Chondrocyte (in vitro differentiated cells): ENCODE measurements around the gene EIF3M. TPM values are rescaled to one million over a fixed set of nuclear protein-coding genes. Genes with fewer than 3 reads are reported as not detected.

Source experiments
- DNase-seq: peaks from one replicate; pipeline ENCODE4 v3.0.0; 2021; ENCODE audit warnings: mixed read lengths, low spot score
- H3K27ac Mint-ChIP-seq: one replicate; pipeline ENCODE4 v1.8.0; 2021; ENCODE audit warnings: mild to moderate bottlenecking, moderate library complexity, mixed read lengths; ENCODE audit not compliant: unreplicated experiment
- H3K27me3 Mint-ChIP-seq: 2 replicates; pipeline ENCODE4 v1.8.0; 2021; ENCODE audit warnings: low read depth, mixed read lengths
- H3K36me3 Mint-ChIP-seq: 2 replicates; pipeline ENCODE4 v1.8.0; 2021; ENCODE audit warnings: low read depth, mixed read lengths
- H3K4me1 Mint-ChIP-seq: 2 replicates; pipeline ENCODE4 v1.8.0; 2021; ENCODE audit warnings: low read depth, mild to moderate bottlenecking, mixed read lengths
- H3K4me3 Mint-ChIP-seq: one replicate; pipeline ENCODE4 v1.8.0; 2021; ENCODE audit warnings: mild to moderate bottlenecking, moderate library complexity, mixed read lengths; ENCODE audit not compliant: unreplicated experiment
- H3K9me3 Mint-ChIP-seq: 2 replicates; pipeline ENCODE4 v1.8.0; 2021; ENCODE audit warnings: low read depth, mixed read lengths
- total RNA-seq: library from RNA; stranded (reverse); gene quantifications from 3 replicates; pipeline ENCODE4 v1.2.1, GENCODE V29; 2021
- TF ChIP-seq, protein P1 (sequence below): fragments of 200-600 bp; sonication (generic); IDR thresholded peaks from 2 replicates; pipeline ENCODE4 v1.5.0; 2021; ENCODE audit warnings: antibody characterized with exemption, mild to moderate bottlenecking, moderate library complexity

The EIF3M gene
- total RNA-seq, 1 donor from 2014 or later: 195 TPM

DNA sequence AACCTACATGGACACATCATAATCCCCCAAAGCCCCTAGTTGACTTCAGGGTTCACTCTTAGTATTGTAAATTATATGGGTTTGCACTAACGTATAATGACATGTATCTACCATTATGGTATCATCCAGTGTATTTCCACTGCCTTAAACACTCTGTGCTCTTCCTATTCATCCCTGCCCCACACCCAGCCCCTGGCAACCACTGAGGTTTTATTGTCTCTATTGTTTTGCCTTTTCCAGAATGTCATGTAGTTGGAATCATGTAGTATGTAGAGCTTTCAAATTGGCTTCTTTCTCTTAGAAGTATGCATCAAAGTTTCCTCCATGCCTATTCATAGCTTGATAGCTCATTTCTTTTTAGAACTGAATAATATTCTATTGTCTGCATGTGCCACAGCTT, 16.5 kb upstream of the EIF3M start:
- Mint-ChIP-seq H3K4me3 (no peak overlapping the region), H3K4me1 (no peaks in the 10 kb centered on the region), H3K36me3 (peaks cover 2% of the 10 kb centered on the region), H3K27ac (no peak overlapping the region), H3K9me3 (no peaks in the 10 kb centered on the region), H3K27me3 (peaks cover 16% of the 10 kb centered on the region)
- DNase-seq: no peak
- TF ChIP-seq, protein P1, sequence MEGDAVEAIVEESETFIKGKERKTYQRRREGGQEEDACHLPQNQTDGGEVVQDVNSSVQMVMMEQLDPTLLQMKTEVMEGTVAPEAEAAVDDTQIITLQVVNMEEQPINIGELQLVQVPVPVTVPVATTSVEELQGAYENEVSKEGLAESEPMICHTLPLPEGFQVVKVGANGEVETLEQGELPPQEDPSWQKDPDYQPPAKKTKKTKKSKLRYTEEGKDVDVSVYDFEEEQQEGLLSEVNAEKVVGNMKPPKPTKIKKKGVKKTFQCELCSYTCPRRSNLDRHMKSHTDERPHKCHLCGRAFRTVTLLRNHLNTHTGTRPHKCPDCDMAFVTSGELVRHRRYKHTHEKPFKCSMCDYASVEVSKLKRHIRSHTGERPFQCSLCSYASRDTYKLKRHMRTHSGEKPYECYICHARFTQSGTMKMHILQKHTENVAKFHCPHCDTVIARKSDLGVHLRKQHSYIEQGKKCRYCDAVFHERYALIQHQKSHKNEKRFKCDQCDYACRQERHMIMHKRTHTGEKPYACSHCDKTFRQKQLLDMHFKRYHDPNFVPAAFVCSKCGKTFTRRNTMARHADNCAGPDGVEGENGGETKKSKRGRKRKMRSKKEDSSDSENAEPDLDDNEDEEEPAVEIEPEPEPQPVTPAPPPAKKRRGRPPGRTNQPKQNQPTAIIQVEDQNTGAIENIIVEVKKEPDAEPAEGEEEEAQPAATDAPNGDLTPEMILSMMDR: no peak

DNA sequence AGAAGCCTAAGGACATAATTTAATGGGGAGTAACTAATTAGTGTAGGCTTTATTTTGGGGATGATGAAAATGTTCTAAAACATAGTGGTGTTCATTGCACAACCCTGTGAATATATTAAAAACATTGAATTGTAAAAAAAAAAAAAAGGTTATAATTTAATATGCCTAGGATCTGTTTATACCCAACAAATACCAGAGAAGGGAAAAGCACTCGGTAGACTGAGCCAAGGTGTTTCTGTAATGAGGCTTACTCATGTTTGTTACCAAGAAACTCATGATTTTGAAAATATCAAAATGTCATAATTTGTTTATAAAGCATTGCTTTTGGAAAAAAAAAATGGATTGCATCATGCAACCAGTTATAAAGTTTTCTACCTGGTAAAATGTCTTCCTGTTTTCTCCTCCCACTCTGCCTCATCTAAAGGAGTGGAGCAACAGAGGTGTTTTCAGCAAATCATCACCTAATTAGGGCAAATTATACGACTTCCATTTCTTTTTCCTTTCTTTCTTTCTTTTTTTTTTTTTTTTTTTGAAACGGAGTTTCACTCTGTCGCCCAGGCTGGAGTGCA, 14.2 kb upstream of the EIF3M start:
- Mint-ChIP-seq H3K36me3 (peaks cover 2% of the 10 kb centered on the region), H3K27ac (no peak overlapping the region), H3K27me3 (peaks cover 18% of the 10 kb centered on the region), H3K4me3 (no peak overlapping the region), H3K9me3 (no peaks in the 10 kb centered on the region), H3K4me1 (no peaks in the 10 kb centered on the region)
- DNase-seq: no peak
- TF ChIP-seq, protein P1: no peak

DNA sequence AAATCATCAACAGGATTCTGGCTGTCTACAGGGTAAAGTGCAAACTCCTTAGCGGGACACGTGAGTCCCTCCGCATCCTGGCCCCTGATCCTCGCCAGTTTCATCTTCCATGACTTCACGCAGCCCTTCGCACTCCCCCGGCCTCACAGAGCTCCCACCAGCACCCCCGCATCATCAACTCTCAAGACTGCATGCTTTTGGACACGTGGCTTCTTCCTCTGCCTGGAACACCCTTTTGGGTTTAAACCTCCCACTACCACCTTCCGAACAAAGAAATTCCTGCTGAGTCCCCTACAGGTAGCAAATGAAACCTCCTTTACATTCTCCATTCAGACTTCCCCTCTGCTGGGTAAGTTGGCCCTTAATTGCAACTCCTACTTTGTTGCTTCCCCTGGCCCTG, 12.6 kb upstream of the EIF3M start:
- Mint-ChIP-seq H3K27me3 (peaks cover 20% of the 10 kb centered on the region), H3K4me3 (no peak overlapping the region), H3K9me3 (no peaks in the 10 kb centered on the region), H3K27ac (no peak overlapping the region), H3K36me3 (peaks cover 2% of the 10 kb centered on the region), H3K4me1 (no peaks in the 10 kb centered on the region)
- no peak for DNase-seq
- TF ChIP-seq, protein P1: no peak

DNA sequence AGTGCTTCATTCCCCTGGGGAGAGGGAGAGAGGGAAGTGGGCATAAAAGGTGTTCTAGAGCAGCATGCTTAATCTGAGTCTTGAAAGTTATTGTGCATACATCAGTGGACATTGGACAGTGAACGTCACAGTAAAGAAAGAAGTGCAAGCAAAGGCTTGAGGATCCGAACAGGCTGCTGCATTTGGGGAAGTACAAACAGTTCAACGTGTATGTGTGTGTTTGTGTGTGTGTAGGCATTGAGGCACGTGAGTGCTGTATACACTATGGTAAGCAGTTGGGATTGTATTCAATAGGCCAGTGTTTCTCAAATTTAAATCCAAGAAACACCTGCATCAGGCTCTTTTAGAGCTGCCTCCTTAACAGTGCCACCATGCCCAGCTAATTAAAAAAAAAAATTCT, 10.4 kb upstream of the EIF3M start:
- no peak for DNase-seq
- TF ChIP-seq, protein P1: no peak
- Mint-ChIP-seq H3K9me3 (no peaks in the 10 kb centered on the region), H3K27me3 (peaks cover 21% of the 10 kb centered on the region), H3K27ac (no peak overlapping the region), H3K4me1 (no peaks in the 10 kb centered on the region), H3K4me3 (no peak overlapping the region), H3K36me3 (peaks cover 2% of the 10 kb centered on the region)

DNA sequence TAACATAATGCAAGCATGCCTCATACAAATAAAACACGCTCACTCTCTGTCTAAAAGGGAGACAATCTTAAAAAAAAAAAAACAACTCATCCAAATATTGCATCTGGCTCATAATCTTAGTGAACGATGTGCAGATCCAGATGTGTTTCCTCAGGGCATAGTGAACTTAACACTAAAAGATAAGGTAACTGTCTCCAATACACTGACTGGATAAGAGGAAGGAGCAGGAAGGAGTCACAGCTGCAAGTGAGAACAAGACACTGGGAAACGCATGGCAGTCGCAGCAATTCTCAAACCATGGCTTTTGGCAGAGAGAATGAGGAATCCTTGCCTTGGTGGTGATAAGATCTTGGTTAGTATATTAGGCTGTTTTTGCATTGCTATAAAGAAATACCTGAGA, 9.2 kb upstream of the EIF3M start:
- Mint-ChIP-seq H3K4me1 (no peaks in the 10 kb centered on the region), H3K27ac (no peak overlapping the region), H3K27me3 (peaks cover 21% of the 10 kb centered on the region), H3K4me3 (no peak overlapping the region), H3K9me3 (no peaks in the 10 kb centered on the region), H3K36me3 (peaks cover 2% of the 10 kb centered on the region)
- no peak for DNase-seq
- TF ChIP-seq, protein P1: no peak
